Raji (cell line): Measurements from ENCODE around the gene SBF2.

Source experiments
- POLR2A ChIP-seq: IDR thresholded peaks from 2 replicates; pipeline ENCODE4 v1.6.1; 2011; ENCODE audit warnings: low read depth, low read length, control low read depth; ENCODE audit not compliant: insufficient read depth

Gene SBF2

GRCh38 chr11:9789910-9790309 lies 504.1 kb downstream of the SBF2 start:
- no peak for TF ChIP-seq POLR2A

GRCh38 chr11:9787981-9788521 lies 506.0 kb downstream of the SBF2 start:
- no peak for TF ChIP-seq POLR2A

DNA sequence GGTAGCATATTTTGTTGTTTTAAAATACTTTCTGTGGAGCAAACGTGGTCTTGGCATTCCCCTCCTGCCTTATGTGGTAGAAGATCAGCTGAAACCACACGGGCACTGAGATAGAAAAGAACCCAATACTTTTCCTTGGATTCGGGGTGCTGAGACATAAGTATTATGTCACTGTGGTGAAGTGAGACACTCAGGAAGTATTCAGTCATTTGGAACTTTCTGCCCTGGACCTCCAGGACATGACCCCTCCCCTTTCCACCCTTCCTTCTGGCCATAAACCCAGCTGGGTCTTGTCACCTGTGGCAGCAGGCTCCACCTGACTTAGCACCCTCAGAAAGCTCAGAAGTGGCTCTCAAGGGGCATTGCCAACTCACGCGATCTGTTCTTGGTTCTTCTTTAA lies 506.8 kb downstream of the SBF2 start:
- TF ChIP-seq POLR2A: no peak

GRCh38 chr11:9784602-9785315 lies 509.3 kb downstream of the SBF2 start:
- no peak for TF ChIP-seq POLR2A

GRCh38 chr11:9783986-9784385 lies 510.0 kb downstream of the SBF2 start:
- TF ChIP-seq POLR2A: no peak

DNA sequence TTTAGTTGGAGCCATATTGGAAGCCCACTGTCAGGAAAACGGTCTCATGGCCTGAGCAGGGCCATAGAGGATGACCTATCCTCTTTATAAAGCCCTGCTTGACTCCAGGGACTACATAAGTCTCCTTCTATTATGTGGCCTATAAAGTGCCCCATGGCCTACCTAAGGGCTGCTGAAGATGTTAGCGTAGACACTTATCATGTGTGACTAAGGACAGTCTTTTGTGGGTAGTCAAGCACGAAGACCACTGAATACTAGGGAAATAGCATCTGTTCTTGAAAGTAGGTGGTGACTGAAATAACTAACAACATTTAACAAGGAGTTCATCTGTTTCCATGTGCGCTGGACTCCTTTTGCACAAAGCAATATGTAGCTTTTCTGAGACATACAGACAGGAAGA lies 513.1 kb downstream of the SBF2 start:
- TF ChIP-seq POLR2A: no peak

GRCh38 chr11:9777525-9777924 lies 516.5 kb downstream of the SBF2 start:
- TF ChIP-seq POLR2A: no peak

GRCh38 chr11:9777066-9777465 lies 517.0 kb downstream of the SBF2 start:
- TF ChIP-seq POLR2A: no peak

- TF ChIP-seq POLR2A: no peak
Measured at GRCh38 chr11:9776203-9776602, 517.8 kb downstream of the SBF2 start.

- no peak for TF ChIP-seq POLR2A
Measured at GRCh38 chr11:9775398-9775779, 518.6 kb downstream of the SBF2 start.

DNA sequence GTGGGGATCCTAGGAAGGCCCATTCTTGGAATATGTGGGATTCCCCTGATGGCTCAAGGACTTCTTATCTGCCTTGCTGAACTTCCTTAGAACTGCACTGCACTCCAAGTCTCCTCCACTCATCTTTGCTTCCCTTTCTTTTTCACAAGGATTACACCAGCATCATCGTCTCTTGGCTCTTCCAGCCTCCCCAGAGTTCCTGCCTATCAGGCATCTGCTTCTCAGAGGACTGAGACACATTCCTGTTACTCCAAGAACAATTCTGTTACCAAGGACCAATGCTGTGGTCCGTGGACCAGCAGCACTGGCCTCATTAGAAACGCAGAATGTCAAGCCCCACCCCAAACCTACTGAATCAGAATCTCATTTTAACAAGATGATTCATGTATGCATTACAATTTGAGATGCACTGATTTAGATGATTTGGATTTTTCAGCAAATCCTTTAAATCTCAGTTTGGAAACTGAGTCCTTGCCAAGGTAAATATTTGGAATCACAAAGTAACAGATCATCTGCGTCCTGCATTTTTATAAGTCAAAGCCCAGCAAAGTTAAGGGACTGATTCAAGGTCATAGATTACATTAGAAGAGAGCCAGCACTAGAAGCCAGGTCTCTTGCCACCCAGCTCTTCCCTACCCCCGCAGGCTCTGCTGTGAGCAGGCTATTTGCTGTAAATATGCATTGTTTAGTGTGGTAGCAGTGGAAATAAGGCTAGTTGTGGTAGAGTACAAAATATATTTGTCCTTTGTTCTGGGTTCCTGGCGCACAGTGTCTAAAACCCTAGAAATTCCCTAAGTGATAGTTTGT lies 519.2 kb downstream of the SBF2 start:
- TF ChIP-seq POLR2A: no peak

- no peak for TF ChIP-seq POLR2A
Measured at GRCh38 chr11:9774109-9774508, 519.9 kb downstream of the SBF2 start.

DNA sequence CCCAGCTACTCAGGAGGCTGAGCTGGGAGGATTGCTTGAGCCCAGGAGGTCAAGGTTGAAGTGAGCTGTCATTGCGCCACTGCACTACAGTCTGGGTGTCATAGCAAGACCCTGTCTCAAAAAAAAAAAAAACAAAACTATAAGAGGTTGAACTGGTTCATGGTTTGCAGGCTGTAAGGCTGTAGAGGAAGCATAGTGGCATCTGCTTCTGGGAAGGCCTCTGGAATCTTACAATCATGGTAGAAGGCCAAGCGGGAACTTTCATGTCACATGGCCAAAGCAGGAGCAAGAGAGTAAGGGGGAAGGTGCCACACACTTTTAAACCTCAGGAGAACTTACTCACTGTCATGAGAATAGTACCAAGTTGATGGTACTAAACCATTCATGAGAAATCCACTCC lies 520.5 kb downstream of the SBF2 start:
- no peak for TF ChIP-seq POLR2A

- TF ChIP-seq POLR2A: no peak
Measured at GRCh38 chr11:9772218-9772617, 521.8 kb downstream of the SBF2 start.

DNA sequence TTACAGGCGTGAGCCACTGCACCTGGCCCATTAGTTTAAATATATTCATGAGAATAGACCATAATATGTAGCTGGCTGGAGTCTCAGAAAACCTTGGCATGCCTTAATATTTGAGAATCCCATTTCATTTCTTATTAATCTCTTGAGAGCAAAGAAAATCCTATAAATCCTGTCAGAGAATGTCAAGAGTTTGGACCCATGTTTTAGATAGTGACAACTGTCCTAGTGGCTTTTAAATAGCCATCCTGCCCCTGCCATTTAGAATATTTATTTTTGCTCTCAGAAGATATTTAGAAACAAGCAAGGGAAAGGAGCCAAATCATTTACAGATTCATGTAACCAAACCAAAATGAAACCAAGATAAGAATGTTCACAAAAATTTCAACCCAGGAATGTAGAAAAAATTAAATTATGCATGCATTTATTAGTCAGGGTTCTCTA lies 522.9 kb downstream of the SBF2 start:
- no peak for TF ChIP-seq POLR2A

- TF ChIP-seq POLR2A: no peak
Measured at GRCh38 chr11:9769621-9770020, 524.4 kb downstream of the SBF2 start.

DNA sequence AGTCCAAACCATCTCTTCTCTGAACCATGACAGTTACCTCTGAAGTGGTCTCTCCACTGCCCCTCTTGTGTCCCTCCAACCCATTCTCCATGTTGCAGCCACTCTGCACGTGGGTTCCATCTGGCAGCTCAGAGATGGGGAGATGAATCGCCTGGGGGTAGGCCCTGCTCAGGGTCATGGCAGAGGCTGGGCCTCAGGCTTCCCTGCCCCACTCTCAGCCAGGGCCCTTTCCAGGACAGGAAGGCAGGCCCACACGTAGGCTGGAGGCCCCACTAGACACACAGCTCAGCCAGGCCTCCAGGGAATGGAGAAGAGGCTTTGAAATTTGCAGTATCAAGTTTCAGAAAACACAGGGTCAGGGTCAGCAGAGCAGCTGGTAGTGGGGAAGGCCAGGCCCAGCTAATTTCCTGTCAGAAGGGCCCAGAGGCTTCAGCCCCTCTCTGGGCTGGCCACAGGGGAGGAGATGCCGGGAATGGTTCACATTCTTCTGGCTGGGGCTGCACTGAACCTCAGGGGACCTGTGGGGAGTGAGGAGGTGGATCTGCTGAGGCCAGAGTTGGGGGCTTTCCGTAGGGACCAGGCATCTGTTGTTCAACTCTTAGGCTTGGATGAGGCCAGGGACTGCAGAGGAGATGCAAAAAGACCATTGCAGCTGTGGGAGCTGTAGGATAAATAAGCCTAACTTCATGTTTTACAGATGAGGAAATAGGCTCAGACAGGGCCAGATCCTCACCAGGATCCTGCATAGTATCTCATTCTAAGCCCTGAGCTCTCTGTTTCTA lies 528.5 kb downstream of the SBF2 start:
- no peak for TF ChIP-seq POLR2A
